Measurements from ENCODE around the gene OR6C65.

Gene OR6C65

GRCh38 chr12:55446326-55446725 is 46.0 kb downstream of the OR6C65 start:
- DNase-seq (ENCODE audit: low read depth) = no peak

- DNase-seq (ENCODE audit: low read depth) = no peak
Measured at GRCh38 chr12:55448825-55449224, 48.5 kb downstream of the OR6C65 start.

All from HS-27A (cell line).